ENCODE data around the gene TMEM53. TPM values are rescaled to one million over a fixed set of nuclear protein-coding genes. Genes with fewer than 3 reads are reported as not detected.

Gene TMEM53
- total RNA-seq, 1 donor from 2014 or later, result 3.8 TPM

DNA sequence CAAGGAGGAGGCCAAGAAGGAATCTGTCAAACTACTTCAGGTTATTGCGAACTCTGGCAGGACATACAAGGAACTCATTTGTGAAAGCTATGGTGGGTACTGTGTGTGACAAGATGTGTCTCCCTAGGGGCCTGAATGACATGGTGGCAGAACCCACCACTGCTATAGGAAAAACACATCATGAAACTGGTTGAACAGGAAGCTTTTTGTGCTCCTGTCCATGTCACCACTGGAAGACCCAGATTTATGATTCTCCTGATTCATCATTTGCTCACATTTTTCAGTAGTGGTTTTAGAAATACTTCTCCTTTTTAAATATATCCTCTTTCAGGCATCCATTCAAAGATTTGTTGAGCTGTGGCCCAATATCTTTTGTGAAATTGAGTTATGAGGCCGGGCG lies 23.9 kb upstream of the TMEM53 start:
- DNase-seq (ENCODE audit: low read depth in 2 of 2), result no peak

DNA sequence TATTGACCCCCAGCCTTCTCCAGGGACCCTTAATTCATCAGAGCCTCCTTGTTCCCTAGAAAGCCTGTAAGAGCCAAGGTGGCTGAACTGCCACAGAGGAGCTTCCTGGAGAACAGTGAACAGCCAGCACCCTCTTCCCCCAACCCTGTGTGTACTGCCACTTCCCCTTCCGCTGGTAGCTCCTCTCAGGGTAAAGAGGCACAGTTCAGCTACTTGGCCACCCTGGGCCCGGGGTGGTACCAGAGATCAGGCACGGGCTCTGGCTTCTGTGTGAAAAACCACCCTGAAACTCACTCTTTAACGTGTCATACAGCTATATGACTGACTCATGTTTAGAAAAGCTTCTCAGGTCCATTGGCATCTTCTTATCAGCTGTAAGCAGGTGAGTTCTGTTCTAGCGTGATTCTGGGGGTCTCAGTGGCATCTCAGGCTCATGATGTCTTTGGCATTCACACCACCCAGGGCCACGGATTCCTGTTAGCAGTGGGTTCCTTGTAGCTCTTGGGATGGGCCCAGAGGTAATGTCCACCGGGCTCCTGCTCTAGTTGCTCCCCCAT lies 22.6 kb upstream of the TMEM53 start:
- DNase-seq (ENCODE audit: low read depth in 2 of 2), result no peak

DNA sequence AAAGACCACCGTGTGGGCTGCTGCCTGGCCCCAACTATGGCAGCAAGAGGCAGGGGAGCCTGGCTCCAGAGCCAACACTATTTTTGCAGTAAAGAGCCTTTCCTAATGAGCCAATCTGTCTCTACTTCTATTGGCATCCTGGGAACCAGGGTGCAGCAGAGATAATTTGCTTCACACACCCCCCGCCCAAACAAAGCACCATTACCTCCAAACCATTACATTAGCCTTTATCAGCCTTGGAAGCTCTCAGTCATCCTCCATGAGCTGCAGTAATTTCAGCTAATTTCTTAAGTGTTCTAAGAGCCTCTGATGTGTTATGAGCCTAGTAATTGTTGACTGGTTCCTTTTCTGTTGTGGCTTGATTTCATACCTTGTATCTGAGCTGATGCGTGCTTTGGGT lies 21.8 kb upstream of the TMEM53 start:
- DNase-seq (ENCODE audit: low read depth in 2 of 2), result no peak

DNA sequence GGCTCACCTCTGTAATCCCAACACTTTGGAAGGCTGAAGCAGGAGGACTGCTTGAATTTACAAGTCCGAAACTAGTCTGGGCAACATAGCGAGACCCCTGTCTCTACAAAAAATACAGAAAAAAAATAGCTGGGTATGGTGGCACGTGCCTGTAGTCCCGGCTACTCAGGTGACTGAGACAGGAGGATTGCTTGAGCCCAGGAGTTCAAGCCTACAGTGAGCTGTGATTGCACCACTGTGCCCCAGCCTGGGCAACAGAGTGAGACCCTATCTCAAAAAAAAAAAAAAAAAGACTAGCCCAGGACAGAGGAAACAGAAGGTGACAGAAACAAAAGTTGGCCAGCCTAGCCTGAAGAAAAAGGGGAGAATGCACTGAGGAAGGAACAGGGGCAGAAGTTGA lies 21.4 kb upstream of the TMEM53 start:
- no peak for DNase-seq (ENCODE audit: low read depth in 2 of 2)

DNA sequence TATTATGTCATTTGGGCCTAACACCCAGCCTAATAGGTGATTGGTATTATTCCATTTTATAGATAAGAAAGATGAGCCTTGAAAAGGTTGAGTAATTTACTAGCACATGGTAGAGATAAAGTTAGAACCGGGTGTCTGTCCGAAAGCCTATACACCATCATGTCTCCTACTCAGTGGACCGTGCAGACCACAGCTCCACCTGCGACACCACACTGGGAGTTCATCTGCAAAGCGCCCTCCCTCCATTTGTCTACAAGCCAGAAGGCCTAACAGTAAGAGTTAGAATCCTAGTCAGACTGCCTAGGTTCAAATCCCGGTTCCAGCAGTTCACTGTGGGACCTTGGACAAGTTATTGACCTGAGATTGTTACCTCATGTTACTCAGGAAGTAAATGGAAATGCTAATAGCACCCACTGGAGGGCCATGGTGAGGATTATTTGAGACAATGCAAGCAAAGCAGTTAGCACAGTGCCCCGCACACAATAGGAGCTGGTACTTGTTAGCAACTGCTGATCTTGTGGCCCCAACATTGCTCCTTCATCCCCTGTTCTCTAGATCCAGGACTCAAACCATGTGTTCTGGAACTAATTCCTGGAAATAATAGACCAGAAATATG lies 20.7 kb upstream of the TMEM53 start:
- no peak for DNase-seq (ENCODE audit: low read depth in 2 of 2)

DNA sequence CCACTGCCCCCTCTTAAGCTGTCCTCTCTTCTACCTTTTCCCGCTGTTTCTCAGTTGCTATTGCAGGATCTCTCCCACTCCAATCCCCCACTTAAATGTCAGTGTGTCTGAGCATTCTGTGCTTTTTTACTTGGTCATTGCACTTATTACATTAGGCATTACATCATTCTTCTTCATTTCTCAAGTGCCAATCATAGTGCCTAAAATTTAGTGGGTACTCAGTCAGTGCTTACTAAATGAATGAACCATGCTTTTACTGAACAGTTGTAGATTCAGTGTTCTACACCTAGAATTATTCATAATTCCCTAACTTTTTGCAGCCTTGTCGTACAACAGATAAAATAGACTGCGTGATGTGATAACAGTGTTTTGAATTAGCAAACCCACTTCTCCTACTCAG lies 19.6 kb upstream of the TMEM53 start:
- no peak for DNase-seq (ENCODE audit: low read depth in 2 of 2)

DNA sequence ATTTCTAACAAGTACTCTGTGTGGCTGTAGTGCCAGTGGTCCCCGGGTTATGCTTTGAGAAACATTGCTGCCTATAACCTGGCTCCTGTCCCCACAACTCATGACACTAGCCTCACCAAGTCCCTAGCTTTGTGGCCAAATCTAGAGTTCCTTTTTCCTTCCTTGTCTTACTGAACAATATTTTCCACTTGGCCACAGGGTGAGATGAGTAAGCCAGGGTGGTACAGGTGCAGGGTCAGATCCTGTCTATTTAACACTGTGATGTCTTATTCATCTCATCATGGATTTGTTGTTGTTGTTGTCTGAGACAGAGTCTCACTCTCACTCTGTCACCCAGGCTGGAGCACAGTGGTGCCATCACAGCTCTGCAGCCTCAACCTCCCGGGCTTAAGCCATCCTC lies 18.9 kb upstream of the TMEM53 start:
- DNase-seq (ENCODE audit: low read depth in 2 of 2), result no peak

DNA sequence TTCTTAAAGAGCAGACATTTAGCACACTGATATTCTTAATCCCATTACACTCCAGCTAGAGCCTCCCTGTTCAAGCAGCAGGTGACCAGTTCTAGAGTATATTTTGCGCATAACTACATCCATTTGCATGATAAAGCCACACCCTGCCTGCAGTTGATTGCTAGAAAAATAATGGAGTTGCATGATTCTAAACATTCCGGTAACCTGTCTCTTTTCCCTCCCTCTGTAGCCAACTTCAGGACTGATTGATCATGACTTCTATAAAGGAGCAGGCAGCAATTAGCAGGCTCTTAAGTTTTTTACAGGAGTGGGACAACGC lies 15.1 kb upstream of the TMEM53 start:
- no peak for DNase-seq (ENCODE audit: low read depth in 2 of 2)

DNA sequence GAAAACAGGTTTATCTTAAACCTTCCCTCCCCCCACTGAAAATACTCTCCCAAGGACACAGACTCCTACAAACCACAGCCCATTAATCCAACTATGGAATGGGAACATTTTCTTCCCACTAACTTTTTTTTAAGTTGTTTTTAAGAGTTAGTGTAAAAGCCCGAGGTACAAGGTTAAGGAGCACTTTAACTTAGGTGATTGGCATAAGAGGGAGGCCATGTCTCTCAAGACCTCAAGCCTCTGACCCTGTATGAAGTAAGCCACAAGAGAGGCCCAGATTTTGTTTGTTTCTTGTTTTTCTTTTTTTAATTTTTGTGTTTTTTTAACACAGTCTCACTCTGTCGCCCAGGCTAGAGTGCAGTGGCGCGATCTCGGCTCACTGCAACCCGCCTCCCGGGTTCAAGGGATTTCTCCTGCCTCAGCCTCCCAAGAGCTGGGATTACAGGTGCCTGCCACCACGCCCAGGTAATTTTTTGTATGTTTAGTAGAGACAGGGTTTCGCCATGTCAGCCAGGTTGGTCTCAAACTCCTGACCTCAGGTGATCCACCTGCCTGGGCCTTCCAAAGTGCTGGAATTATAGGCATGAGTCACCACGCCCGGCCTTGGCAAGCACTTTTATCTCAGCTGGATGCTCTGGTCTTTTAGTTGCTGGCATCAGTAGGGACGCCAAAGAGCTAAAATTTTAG lies 14.6 kb upstream of the TMEM53 start:
- DNase-seq (ENCODE audit: low read depth in 2 of 2), result no peak

DNA sequence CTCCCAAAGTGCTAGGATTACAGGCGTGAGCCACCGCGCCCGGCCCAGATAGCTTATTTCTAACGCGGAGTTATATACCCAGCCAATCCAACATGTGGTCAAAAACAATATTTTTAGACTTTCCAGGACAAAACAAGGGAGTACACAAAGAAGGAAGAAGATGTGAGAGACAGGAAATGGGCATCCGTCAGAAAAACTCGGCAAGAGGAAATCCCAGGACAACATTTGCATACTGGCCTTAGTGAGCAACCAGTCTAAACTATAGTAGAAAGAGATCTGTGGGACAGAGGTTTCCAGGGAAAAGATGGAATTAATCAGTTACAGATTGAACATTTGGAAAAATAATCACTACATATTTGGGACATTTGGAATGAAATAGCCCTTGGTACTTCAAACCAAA lies 11.6 kb upstream of the TMEM53 start:
- DNase-seq (ENCODE audit: low read depth in 2 of 2), result no peak

DNA sequence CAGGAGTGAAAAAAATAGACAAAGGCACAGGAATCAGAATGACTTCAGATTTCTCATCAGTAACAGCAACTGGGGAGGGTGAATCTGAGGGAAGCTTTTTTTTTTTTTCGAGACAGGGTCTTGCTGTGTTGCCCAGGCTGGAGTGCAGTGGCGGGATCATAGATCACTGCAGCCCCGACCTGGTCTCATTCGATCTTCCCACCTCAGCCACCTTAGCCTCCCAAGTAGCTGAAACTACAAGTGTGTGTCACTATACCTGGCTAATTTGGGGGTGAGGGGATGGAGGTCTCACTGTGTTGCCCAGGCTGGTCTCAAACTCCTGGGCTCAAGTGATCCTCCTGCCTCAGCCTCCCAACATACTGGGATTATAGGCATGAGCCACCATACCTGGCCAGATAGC lies 10.9 kb upstream of the TMEM53 start:
- no peak for DNase-seq (ENCODE audit: low read depth in 2 of 2)

DNA sequence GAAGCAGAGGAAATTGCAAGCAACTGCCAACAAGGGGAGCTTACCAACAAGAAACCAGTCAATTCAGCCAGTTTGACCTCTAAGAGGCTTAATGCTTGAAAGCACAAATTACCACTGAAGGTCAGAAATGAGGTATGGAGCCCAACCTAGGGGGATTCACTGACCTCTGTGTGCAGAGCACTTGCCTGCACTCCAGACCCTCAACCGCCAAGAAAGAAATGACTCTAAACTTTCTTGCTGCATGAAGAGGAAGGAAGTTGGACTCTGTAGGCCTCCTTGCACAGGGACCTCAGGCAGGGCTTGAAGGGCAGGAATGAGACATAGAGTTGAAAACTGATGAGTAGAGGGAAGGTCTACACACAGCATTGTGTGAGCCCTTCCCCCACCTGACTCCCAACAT lies 10.2 kb upstream of the TMEM53 start:
- DNase-seq (ENCODE audit: low read depth in 2 of 2), result no peak

DNA sequence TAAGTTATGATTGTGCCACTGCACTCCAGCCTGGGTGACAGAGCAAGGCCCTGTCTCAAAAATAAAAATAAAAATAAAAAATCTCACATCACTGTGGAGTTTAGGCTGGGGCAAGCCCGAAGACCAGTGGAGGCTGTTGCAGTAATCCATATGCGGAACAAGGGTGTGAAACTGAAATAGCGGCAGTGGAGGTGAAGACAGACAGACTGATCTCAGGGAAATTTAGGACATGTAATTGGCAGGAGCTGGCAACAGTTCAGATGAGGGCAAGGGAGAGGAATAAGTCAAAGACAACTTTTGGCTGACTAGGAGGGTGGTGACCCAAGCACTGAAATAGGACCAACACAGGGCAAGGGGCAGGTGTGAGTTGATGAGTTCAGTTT lies 8.6 kb upstream of the TMEM53 start:
- no peak for DNase-seq (ENCODE audit: low read depth in 2 of 2)

DNA sequence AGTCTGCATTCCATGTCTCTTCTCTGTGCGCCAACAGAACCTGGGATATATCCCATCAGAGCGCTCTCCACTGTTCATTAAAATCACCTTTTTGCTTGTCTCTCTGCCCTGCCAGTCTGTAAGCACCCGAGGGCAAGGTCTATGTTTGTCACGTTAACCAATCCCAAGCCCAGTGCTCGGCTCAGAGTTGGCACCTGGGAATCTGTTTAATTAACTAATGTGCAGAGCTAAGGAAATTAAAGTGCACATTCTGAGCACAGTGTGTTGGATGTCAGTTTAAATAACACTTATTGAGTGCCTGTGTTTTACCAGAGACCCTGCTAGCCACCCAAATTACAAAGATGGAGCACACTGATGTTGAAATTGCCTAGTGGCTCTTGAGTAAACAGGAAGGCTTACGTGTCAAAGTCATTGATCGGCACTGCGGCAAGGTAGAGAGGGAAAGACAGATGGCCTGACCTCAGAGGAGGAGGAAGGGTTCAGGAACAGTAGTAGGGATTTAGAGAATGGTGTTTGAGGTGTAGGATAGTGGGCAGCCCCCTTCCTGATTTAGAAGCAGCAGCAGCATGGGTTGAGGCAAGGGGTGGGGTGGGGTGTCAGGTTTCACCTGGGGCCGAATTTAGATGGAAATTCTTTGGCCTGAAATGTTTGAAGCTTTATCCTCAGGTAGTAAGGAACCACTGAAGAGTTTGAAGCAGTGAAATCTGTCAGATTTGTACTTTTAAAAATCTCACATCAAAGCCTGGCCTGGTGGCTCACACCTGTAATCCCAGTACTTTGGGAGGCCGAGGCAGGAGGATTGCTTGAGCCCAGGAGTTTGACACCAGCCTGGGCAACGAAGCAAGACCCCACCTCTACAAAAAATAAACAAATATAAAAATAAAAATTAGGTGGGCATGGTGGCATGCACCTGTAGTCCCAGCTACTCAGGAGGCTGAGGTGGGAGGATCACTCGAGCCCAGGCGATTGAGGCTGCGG lies 7.9 kb upstream of the TMEM53 start:
- DNase-seq (ENCODE audit: low read depth in 2 of 2), result no peak

DNA sequence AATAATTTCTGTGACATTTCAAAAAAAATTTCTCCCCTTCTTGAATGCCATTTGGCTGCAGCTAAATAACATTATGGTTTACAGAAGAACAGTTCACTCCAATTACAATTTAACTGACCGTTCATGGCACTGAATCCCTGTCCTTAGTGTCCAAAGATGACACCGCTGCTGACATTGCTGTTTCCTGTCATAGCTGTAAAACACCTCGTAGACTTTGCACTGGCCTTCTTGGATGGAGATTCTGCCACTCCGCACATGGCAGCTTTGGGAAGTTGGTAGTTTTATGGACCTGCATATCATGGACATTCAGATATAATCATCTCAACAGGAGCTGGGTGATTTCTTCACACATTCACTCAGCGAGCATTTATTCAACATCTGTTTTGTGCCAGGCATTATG lies 5.2 kb upstream of the TMEM53 start:
- no peak for DNase-seq (ENCODE audit: low read depth in 2 of 2)

DNA sequence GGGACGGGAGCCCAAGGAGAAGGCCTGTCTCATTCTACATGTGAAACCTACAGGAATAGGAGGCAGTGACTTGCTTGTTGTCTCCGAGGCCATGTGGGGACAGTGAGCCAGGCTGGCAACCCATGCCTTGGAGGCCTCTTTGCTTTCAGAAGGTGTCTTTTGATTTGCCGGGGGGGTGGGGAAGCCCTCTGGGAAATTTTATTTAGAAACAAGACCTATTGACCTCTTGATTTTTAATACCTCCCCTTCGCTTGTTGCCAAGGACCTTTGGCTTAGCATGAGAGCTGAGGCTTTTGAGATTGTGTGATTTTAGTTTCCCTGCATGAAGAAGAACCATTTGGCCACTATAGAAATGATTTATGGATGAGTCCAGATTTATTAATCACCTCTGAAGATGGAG lies 4.3 kb upstream of the TMEM53 start:
- DNase-seq (ENCODE audit: low read depth in 2 of 2), result no peak

DNA sequence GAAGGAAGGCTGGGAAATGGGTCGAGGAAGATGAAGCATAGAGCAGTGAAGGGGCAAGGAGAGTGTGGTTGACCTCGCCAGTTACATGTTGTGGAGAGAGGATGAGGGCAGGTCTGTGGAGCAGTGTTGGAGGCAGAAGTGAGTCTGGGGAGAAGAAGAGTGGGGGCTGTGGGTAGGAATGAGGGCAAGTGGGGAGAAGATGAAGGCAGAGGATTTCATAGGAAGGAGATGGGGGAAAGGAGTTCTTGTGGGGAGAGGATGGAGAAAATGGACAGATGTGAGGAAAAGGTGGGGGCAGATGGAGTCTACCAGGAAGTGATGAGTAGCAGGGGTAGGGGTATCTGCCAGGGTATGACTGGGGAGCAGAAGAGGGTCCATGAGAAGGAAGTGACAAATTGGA lies 3.8 kb upstream of the TMEM53 start:
- no peak for DNase-seq (ENCODE audit: low read depth in 2 of 2)

DNA sequence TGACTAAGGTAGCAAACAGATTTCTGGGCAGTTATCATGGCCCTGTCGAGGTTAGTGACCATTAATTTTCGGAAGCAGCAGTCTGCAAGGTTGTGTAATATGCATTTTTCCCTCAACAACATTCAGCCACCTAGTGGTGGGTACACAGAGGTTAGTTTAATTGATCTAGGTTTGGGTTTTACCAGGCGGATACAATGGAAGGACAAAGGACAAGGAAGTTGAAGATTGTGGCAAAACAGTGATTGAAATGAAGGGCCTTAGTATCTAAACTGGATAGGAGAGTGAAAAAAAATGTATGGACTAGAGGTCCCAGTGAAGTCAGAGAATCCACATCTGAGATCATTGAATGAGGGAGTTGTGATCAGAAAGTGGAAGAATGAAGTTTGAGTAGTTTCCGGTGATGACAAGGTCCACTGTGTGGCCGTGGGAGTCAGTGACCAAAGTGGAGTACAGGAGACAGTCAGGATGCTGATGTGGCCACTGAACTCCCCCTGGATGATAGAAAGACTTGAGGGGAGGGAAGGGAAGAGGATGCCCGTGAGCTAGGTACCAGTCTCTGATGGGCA lies 3.0 kb upstream of the TMEM53 start:
- peak; percentile 41 to 72 for DNase-seq (ENCODE audit: low read depth in 2 of 2)

DNA sequence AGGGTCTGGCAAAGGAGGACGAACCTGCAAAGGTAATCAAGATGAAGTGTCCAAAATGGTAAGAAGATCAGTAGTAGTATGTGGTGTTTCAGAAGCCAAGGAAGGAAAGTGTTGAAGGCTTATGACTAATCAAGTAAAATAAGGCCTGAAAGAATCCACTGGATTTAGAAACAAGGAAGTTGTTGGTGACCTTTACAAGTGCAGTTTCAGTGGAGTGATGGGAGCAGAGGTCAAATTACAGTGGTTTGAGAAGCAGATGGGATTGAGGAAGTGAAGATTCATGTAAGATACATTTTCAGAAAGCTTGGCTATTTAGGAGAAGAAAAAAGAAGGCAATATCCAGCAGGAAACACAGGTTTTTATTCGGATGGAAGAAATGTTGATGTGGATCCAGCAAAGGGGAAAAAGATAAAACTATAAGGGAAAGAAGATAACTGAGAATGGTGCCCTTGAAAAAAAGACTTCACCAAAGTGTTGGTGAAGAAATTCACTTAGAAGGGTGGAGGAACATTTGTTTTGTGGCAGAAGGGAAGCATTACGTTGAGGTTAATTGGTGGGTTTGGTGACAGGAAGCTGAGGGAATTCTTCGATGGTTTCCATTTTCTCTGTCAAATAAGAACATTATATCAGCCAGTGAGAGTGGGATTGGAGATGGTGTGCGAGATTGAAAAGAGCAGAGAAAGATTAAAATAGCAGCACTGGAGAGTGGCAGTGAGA lies 2.4 kb upstream of the TMEM53 start:
- peak in 1 of 2 donors; percentile 72 for DNase-seq (ENCODE audit: low read depth in 2 of 2)

DNA sequence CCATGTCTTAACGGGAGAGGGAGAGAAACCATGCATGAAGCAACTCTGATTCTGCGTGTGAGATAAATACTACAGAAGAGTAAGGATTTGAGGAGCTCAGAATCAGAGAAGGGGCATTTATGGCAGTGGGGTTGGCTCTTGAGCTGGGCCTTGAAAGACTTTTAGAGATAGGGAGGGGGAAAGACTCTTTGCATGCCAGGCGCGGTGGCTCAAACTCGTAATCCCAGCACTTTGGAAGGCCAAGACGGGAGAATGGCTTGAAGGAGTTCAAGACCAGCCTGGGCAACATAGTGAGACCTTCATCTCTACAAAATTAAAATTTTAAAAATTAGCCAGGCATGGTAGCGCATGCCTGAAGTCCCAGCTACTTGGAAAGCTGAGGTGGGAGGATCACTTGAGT lies 905 bp upstream of the TMEM53 start:
- no peak for DNase-seq (ENCODE audit: low read depth in 2 of 2)

DNA sequence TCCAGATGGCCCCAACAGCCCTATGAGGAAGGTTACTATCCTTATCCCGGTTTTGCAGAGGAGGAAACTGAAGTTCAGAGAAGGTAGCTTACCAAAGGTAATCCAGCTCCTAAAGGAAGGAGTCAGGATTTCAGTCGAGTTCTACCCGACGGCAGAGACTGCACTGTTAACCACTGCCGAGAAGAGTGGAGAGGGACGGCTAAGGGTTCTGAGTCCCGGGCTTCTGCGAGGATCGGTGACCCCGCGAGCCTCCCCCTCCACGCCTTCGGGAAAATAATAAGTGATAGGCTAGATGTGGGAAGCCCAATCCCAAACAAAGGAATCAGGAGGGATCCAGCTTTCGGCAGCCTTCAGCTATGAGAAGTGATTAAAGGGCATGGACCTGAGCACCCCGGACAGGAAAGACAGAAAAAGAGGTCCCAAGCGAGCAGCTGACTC lies 587 bp downstream of the TMEM53 start:
- peak in 1 of 2 donors; percentile 7 for DNase-seq (ENCODE audit: low read depth in 2 of 2)
